GM10266 (cell line): ENCODE results near the gene GDPD4.
A peak's percentile ranks its signal among the peaks of the same experiment; 100 is the strongest.

ENCODE experiments used
- DNase-seq: peaks from one replicate; pipeline ENCODE4 v3.0.0; 2012; ENCODE audit errors: extremely low spot score
- TF ChIP-seq, protein P1 (sequence below): IDR thresholded peaks from 2 replicates; pipeline ENCODE4 v1.5.1; 2012; ENCODE audit warnings: mild to moderate bottlenecking, low read depth; ENCODE audit not compliant: control insufficient read depth, insufficient read depth; ENCODE audit errors: missing control alignments

Gene GDPD4

DNA sequence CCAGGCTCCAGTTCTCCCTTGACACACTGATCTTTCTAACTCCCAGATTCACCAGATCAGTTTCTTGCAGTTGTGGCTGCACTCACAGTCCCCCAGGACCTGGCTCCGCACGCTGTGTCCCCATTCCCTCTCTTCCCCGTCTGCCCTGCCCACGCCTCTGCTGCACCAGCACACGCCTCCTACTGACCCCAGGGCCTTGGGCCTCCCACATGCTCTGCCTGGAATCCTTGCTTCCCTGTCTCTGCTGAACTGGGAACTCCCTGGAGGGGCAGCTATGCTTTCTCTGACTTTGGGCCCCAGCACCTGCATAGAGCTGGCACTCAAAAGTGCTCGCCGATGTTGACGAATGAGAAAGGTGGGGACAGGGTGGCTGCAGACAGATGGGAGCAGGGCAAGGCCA, 104.5 kb downstream of the GDPD4 start:
- TF ChIP-seq, protein P1, sequence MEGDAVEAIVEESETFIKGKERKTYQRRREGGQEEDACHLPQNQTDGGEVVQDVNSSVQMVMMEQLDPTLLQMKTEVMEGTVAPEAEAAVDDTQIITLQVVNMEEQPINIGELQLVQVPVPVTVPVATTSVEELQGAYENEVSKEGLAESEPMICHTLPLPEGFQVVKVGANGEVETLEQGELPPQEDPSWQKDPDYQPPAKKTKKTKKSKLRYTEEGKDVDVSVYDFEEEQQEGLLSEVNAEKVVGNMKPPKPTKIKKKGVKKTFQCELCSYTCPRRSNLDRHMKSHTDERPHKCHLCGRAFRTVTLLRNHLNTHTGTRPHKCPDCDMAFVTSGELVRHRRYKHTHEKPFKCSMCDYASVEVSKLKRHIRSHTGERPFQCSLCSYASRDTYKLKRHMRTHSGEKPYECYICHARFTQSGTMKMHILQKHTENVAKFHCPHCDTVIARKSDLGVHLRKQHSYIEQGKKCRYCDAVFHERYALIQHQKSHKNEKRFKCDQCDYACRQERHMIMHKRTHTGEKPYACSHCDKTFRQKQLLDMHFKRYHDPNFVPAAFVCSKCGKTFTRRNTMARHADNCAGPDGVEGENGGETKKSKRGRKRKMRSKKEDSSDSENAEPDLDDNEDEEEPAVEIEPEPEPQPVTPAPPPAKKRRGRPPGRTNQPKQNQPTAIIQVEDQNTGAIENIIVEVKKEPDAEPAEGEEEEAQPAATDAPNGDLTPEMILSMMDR = no peak
- DNase-seq = no peak

- TF ChIP-seq, protein P1 = no peak
- no peak for DNase-seq
These were observed 106.3 kb downstream of the GDPD4 start for GRCh38 chr11:77195071-77195755.

- TF ChIP-seq, protein P1 = no peak
- DNase-seq = no peak
These were observed 107.3 kb downstream of the GDPD4 start for GRCh38 chr11:77193911-77194830.

GRCh38 chr11:77193167-77193566, 108.3 kb downstream of the GDPD4 start:
- TF ChIP-seq, protein P1 = no peak
- DNase-seq = no peak

DNA sequence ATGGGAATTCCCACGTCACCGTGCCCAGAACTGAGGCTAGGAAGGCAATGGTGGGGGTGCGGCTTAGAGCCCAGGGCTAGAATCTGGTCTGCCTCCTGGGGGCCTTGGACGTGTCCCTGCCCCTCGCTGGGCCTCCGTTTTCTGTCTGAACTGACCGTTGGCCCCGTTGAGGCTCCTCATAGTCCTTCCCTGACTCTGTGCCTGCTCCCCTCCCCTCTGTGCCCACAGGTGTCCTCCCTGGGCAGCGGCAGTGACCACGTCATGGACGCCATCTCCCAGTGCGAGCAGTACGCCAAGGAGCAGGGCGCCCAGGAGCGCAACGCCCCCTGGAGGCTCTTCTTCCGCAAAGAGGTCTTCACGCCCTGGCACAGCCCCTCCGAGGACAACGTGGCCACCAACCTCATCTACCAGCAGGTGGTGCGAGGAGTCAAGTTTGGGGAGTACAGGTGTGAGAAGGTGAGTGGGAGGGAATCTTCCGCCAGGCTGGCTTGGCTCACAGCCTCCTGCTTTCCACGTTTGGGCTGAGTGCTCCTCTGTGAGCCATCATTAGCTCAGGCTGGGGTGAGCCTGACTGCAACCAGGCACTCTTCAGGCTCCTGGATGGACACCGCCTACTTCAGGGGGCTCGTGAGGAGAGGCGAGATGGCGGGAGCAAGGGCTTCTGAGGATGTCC, 109.5 kb downstream of the GDPD4 start:
- TF ChIP-seq, protein P1 = peak; percentile 64
- DNase-seq = peak; percentile 57

- TF ChIP-seq, protein P1 = no peak
- no peak for DNase-seq
These were observed 110.1 kb downstream of the GDPD4 start for GRCh38 chr11:77191429-77191822.
